PC-9 (cell line): ENCODE measurements around the gene SNCAIP.

Experiments
- EZH2 ChIP-seq: fragments of 200-600 bp; sonication (generic); IDR thresholded peaks from 2 replicates; pipeline ENCODE4 v1.8.0; 2017; ENCODE audit warnings: antibody characterized with exemption, low read depth
- TF ChIP-seq, protein P1 (sequence below): fragments of 200-600 bp; sonication (generic); conservative IDR thresholded peaks from 2 replicates; pipeline ENCODE4 v1.6.1; 2017; ENCODE audit warnings: mixed run types, antibody characterized with exemption, mild to moderate bottlenecking, moderate library complexity

GRCh38 chr5:122371511-122372151 lies 59.6 kb downstream of the SNCAIP start:
- TF ChIP-seq, protein P1, sequence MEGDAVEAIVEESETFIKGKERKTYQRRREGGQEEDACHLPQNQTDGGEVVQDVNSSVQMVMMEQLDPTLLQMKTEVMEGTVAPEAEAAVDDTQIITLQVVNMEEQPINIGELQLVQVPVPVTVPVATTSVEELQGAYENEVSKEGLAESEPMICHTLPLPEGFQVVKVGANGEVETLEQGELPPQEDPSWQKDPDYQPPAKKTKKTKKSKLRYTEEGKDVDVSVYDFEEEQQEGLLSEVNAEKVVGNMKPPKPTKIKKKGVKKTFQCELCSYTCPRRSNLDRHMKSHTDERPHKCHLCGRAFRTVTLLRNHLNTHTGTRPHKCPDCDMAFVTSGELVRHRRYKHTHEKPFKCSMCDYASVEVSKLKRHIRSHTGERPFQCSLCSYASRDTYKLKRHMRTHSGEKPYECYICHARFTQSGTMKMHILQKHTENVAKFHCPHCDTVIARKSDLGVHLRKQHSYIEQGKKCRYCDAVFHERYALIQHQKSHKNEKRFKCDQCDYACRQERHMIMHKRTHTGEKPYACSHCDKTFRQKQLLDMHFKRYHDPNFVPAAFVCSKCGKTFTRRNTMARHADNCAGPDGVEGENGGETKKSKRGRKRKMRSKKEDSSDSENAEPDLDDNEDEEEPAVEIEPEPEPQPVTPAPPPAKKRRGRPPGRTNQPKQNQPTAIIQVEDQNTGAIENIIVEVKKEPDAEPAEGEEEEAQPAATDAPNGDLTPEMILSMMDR: no peak
- TF ChIP-seq EZH2: no peak
